DMS53 treated with DMSO at 0.1 percent for 48 hours (cell line): ENCODE measurements around the gene EFHC1.
"Not testable (repeated sequence)": the region's sequence is repeated elsewhere in the genome, so short reads cannot be mapped to it uniquely, and the experiment has no call there.

Source experiments
- DNase-seq: peaks from one replicate; lab custom pipeline; 2025; ENCODE audit not compliant: unreplicated experiment; lab: John Stamatoyannopoulos, UW

EFHC1 gene

DNA sequence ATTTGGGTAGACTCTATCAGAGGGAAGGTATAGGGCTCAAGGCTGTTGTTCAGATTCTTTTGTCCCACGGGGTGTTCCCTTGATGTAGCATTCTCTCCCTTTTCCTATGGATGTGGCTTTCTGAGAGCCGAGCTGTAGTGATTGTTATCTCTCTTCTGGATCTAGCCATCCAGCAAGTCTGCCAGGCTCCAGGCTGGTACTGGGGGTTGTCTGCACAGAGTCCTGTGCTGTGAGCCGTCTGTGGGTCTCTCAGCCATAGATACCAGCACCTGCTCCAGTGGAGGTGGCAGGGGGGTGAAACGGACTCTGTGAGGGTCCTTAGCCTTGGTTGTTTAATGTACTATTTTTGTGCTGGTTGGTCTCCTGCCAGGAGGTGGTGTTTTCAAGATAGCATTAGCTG lies 13.2 kb downstream of the EFHC1 start:
- DNase-seq, result not testable (repeated sequence)

DNA sequence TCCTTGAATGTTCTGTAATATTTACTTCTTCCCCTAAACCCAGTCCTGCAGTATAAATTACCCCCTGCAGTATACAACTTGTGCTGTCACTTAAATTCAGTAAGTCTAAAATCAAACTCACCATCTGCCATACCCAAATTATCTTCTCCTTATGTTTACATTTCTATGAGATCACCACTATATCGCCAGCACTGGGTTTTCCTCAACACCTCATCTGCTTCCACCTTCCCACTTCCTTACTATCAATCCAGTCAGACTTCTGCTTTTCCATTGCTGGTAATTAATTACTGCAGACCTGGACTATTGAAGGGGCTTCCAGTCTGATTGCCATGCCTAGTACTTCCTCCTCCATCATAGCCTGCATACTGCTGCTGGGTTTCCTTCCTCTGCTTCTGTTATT lies 15.2 kb downstream of the EFHC1 start:
- DNase-seq, result no peak

DNA sequence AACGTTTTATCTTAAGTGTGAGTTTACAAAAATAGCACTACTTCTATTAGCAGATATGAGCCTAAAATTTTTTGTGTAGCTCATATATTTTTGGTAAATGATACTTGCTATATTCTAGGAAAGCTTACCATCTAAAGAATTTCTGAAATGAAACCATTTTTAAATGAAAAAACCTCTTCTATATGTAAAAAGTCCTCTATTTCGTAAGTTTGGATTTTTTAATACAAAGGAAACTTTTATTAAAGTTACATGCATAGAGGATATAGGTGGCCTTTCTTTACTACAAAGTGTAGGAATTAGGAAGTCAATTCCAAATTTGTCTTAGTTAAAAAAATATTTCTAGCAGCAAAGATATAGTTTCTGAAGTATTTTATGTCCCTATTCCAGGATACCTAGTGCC lies 18.8 kb downstream of the EFHC1 start:
- no peak for DNase-seq

DNA sequence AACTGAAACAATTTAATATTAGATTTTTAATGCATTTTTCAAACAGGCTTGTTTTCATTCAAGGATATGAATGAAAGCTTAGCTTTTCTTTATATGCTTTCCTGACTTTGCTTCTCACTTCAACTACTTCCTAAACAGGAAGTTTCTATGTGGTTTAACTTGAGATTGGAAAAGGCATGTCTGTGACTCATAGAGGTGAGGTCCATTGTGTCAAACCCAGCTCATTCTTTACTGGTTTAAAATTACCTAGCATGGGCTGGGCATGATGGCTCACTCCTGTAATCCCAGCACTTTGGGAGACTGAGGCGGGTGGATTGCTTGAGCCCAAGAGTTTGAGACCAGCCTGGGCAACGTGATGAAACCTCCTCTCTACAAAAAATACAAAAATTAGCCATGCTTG lies 34.4 kb downstream of the EFHC1 start:
- no peak for DNase-seq

DNA sequence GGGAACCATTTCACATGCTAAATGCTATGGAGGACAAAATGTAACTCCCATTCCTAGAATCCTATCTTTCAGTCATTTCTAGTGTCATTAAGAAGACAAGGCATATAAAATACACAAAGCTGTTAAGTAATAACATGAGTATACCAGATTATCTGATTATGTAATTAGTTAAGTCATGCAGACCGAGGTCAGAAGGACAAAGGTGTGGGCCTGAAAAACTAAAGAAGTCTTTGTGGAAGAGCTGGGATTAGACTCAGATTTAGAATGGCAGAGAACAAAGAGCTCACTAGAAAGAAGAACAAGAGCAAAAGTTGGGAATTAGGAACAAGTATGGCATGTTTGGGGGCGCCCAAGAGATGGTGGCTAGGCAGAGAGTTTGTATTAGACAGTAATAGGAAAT lies 37.0 kb downstream of the EFHC1 start:
- DNase-seq, result no peak

DNA sequence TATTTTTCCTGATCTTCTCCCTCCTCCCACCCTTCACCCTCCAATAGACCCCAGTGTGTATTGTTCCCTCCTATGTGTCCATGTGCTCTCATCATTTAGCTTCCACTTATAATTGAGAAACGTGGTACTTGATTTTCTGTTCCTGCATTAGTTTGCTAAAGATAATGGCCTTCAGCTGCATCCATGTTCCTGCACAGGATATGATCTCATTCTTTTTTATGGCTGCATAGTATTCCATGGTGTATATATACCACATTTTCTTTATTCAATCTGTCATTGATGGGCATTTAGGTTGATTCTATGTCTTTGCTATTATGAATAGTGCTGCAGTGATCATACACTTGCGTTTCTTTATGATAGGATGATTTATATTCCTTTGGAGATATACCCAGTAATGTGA lies 41.1 kb downstream of the EFHC1 start:
- not testable (repeated sequence) for DNase-seq

DNA sequence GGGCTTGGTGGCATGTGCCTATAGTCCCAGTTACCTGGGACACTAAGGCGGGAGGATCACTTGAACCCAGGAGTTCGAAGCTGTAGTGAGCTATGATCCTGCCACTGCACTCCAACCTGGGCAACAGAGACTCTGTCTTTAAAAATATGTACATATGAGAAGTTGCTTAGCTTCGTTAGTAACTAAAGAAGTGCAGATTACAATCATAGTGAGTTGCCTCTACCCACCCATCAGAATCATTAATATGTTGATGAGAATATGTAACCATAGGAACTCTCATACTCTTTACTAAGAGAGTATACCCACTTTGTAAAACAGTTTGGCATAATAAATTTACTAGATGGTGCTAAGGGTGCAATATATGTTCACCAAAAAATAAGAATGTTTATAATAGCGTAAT lies 54.0 kb downstream of the EFHC1 start:
- no peak for DNase-seq

DNA sequence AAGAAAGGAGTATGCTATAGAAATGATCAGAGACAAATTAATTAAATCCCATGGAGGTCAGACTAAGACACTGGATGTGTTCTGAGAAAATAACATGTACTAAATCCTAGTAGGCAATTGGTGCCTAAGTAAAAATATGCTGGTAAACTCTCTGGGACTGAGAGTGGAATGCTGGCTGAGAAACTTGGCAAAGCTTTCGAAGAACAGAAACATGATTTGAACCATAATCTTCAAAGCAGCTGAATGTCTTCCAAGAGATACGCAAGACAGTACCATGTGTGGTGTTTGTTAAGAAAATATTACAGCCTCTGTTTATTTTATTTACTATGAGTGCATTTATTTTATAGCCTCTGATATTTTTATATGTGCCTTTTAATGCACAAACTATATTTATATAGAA lies 55.2 kb downstream of the EFHC1 start:
- no peak for DNase-seq

DNA sequence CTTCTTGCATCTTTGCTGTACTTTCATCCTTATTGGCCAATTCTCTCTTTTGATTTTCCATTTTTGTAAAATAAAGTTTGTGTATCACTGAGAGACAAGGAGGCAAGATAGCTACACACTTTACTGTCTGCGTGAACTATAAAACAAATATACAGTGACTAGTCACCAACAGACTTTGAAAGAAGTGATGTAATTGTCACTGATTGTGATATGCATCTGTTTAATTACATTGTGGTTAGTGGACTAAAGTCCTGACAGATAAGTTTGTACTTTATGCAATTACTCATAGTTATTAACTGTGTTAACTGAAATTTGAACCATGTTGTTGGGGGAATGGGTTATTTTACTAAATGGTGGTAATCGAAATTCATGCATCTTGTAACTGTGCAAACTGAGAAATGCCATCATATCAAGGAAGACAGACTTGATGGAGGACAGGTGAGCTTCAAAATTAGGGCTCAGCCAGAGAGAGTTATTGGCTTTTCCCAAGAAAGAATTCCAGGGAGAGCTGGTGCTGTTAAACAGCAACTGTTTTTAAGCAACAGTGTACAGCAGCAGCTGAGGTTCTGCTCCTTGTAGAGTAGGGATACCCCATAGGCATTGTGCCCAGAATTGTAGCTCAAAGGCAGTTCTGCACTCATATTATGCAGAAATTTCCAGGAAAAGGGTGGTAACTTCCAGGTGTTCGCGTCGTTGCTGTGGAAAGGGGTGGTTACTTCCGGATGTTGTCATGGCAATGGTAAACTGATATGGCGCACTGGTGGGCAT lies 62.9 kb downstream of the EFHC1 start:
- DNase-seq, result no peak

DNA sequence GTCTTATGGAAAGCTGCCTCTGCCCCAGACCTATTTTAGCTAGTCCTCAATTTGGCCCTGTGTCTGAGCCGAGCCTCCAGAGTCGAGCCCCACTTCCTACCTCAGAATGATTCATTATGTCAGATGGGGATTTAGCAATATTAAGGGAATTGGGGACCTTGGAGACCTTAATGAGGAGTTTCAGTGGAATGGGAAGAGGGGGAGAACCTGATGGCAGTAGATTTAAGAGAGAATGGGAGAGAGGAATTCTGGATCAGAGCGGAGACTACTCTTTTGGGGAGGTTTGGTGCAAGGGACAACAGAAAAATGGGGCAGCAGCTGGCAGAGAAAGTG lies 63.5 kb downstream of the EFHC1 start:
- no peak for DNase-seq

DNA sequence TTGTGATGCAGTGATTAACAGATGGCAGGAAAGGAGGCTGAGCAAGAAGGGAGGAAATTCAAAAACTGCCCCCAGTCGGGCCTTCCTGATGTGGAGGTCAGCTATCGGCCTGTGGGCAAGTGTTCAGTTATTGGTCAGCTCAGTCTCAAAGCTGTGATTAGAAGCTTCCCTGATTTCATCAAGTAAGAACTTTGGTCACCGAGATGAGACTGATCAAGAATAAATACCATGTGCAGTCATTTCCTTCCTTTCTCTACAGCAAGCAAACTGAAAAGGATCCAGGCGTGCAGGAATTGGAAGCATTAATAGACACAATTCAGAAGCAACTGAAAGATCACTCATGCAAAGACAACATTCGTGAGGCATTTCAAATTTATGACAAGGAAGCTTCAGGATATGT lies 69.7 kb downstream of the EFHC1 start:
- no peak for DNase-seq

DNA sequence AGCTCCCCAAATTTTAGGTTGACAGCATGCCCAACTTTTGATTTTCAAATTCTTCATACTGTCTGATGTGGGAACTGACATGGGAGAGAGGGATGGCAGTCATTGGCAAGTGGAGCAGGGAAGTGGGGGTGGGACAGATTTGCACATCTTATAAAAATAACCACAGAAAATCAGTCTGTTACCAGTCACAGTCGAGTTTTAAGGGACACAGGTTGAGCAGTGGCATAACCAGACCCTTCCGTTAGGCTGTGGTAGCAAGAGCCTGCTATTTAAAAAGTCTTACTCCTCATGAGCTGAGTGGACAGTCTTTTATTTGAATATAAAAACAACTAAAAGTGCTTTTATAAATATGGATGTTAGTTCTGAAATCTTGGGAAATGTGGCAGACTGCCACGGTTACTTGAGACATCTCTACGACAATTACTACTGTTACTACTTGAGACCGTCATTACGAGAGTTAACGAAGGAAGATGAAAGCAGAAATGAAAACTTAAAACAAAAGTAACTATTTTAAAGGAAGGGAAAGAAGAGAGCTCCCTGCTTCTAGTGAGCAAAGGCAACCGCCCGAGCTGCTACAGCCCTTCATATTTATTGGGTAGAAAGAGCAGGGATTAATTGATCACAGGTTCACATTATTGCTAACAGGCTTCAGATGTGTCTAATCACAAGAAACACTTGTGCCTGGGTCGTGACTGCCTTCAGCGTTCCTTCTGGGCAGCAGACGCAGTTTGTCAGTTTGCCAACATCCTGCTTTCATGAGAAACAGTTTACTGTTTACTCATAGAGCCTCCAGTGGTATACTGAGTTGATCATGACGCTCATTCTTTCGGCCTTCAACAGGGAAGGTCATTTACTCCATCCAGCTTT lies 71.3 kb downstream of the EFHC1 start:
- DNase-seq, result no peak

DNA sequence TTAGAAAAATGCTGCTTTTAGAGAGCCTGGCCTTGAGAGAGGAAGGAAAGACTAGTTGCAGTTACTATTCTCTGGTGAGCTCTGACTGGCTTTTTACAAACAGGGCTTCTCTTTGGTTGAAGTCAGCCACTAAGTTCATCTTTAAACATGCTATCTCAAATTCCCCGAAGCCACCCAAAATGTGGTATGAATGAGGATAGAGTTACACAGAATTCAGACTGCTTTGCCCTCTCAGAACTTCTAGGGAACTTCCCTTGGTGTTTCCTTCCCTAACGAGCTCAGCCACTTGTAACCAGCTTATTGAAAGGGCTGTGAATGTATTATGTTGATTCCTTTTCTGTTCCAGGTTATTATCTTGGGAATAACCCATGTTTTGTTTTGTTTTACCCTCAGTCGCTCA lies 73.5 kb downstream of the EFHC1 start:
- no peak for DNase-seq

DNA sequence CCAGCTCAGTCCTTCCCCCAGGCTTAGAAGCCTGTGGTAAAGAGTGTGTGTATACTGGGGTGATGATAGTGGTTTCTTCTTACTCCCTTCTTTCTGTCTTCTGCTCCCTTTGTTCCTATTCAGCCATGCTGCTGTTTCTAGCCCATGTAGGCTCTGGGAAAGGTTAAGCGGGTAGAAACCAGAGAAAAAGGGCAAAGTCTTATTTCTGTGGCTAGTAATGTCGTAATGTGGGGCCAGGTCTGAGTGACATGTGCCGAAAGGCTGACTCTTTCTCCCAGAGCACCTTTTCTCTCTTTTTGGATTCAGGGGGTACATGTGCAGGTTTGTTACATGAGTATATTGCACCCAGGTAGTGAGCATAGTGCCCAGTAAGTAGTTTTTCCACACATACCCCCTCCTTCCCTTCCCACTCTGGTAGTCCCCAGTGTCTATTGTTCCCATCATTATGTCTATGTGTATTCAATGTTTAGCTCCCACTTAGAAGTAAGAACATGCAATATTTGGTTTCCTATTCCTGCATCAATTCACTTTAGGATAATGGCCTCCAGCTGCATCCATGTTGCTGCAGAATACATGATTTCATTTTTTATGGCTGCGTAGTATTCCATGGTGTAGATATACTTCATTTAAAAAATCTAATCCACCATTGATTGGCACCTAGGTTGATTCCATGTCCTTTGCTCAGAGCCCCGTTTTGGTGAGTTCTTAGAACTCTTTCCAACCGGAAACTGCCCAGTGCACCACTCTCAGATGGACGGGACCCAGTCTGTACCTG lies 74.3 kb downstream of the EFHC1 start:
- no peak for DNase-seq

DNA sequence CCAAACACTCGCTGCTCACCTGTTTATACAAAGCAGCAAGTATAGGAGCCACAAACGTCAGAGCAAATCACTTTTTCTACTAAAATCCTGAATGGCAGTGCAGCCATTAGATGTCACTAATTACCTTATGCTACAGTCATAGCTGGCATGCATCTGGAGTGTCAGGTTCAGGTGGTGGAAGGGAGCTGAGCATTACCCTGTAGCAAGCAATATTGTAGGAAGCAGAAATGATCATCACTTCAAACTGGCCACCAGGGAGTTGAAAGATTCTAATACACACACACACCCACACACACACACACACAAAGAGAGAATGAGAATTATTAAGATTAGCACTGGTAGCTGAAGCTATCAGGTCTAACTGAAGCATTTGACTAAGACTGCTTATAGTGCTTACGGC lies 75.8 kb downstream of the EFHC1 start:
- DNase-seq, result no peak

DNA sequence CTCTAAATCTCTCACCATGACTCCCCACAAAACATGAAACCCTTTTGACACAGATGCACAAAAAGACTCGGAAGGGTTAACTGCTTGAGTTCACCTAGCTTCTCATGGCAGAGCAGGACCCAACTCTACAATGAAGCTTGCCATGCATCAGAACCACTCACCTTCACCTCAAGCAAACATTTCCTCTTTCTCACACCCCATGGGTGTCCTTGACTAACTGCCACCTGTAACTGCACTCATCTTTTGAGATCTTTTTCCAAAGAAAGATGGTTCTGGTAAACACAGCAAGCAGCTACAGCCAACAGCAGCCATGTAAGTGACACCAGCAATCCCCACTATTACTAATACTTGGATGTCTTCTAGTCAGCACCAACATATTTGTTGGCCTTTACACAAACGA lies 76.5 kb downstream of the EFHC1 start:
- no peak for DNase-seq

DNA sequence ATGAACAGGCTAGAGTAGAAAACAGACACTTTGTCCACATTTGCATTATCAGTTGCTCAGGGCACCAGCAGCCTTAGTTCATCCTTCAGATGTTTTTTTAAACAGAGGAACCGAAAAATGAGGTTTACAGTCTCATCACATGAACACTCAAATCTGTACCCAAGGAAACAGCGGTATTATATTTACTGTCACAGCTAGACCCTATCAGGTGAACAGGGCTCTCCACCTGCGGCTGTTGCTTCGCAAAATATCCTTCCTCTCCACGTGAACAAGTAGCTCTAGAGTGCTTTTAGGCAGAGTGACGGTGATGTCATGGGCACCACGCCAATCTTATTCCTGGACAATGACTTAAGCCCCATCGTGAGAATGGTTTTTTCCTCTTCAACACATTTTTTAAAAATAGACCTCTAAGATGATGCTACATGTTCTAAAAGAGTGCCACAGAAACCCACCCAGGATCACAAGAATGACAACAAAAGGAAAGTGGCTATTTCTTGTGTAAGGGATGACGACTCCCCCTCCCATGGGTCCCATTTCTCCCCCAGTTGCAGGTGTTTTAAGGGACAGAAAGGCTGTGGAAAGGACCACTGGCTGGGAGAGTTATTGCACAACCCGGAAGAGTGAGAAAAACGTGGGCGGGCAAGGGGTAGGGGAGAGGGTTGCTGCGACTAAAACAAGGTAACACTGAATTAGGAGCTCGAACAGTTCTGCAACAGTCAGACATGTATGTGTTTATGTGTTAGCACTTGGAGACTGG lies 77.7 kb downstream of the EFHC1 start:
- DNase-seq, result no peak

DNA sequence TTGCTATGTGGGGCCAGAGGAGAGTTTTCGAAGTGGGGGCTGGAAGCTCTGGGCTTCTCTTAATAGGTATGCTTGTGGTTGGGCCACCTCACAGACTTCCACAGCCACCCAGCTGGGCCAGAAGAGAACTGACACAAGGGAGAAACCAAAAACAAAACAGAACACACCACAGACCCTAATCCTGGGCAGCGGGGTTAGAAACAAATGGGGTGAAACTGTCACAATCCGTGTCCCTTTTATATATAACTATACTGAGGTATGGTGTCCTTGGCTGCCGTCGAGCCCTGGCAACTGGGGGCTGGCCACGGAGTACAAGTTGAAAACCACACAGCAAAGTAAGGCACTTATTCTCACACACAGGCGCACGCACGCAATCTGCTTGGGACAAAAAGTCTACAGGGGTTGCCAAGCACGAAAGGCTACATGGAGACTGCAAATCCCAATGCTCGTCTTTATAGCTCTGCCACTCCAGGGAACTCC lies 78.4 kb downstream of the EFHC1 start:
- DNase-seq, result no peak

DNA sequence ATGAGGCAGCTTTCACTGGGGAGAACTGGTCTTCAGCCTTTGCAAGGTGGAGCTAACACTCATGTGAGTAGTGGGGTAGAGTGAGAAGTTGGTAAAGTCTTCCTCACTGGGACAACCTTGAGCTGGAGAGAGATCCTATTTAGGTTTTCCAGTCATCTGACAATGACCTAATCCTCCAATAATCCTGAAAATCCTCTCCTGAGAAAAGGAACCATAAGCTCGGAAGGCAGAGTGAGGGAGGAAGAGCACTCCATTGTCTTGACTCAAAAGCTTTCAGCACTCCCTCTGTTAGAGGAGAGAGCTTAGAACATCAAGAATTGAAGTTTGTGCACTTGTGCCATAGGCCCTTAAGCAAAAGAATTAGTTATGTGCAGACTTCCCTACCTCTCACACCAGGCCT lies 78.9 kb downstream of the EFHC1 start:
- no peak for DNase-seq

DNA sequence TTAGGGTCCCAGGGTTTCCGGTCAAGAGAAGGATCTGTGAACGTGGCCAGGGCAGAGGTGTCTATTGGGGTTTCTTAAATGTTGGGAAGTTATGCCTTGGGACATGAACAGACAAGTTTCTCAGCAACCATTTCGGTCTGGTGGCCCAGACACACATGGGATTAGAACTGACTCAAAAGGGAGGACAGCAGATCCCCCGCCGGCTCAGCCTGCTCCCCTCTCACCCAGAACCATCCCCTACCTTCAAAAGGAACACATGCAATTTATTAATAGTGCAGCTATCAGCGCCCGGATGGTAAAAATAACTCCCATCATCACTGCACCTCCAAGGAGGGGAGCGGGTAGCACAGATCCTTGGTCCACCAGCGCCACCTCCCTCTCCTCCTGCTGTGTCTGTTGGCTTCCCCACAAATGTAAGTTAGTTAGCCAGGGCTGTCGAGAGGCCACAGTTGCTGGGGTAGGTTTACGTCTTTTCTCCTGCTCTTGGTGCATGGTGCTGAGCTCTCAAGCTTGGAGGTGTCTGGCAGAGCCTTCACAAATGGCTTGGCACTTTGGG lies 79.6 kb downstream of the EFHC1 start:
- no peak for DNase-seq
